ENCODE measurements around the gene MAPK14.

Gene MAPK14

DNA sequence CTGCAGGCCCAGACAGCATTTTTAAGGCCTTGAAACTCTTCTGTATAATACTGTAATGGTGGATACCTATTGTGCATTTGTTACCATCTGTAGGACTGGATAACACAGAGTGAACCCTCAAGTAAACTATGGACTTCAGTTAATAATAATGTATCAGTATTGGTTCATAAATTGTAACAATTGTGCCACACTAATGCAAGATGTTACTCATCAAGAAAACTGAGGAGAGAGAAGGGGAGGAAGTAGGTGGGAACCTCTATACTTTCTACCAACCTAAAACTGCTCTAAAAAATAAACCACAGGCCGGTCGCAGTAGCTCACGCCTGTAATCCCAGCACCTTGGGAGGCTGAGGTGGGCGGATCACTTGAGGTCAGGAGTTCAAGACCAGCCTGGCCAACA, 113.5 kb downstream of the MAPK14 start:
- DNase-seq, result no peak

DNA sequence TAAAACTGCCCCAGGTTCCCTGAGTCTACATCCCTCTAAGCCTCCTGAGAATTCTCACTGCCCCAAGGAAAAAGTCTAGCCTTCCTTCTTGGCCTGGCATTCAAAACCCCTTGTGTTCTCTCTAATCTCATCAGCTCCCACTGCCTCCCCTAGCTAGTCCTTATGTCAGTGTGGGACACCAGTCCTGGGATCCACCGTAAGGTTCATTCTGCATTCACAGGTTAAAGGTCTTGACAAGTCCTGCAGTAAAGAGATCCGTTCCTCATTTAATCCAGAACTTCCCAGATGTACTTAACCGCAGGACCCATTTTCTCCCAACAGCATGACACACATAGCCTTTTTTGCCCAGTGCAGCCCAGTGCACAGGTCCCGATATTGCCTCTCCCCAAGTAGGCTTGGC, 114.4 kb downstream of the MAPK14 start:
- DNase-seq, result no peak

DNA sequence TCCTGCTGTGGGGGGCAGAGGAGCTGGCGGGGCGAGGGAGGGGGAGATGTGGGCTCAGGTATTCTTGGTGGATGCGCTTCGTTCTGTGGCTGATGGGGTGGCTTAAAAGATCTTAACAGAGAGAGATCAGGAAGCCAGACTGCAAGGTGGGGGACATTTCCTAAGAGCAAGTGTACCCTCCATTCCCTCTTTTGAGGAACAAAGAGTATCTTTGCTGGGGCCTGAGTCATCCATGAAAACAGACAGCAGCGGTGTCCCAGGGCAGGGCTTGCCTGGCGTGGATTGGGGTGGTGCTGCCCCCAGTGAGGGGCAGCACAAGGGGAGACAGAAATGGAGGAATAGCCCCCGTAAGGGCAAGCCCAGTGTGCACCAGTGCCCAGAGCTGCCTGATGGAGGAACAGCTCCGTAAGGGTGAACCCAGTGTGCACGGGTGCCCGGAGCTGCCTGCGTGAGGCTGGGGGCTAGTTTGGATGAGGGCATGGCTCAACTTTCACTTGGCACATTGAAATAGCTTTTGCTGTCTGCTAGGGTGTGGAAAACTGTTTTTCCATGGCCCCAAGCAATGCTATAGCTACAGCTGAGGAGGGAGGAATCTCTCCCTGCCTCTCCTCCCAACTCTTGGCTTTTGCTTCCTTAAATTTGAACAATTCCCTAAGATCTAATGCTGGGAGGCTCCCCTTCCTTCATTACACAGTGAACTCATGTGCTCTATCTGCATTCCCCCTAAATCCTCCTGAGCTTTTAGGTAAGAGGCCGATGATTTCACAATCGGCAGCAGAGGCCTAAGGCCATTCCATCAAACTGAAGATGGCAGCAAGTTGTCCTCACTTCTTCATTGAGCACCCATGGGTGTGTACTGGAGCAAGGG, 115.6 kb downstream of the MAPK14 start:
- no peak for DNase-seq

DNA sequence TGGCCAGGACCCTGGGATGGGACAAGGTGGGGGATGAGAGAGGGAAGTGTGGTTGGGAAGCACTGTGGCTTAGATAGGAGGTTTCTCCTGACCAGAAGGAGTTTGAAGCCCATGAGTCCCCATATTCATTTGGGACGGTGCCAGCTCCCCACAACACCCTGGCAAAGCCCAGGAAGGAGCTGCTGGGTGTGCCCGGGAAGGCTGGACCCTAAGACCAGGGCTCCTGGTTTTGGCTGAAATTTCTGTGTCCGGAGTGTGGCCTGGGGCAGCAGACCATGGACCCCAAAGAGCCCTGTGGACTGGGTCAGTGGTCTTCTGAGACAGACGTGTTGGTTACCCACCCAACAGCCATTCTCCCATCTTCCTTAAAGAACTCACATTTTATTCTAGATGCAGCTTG, 117.9 kb downstream of the MAPK14 start:
- no peak for DNase-seq

DNA sequence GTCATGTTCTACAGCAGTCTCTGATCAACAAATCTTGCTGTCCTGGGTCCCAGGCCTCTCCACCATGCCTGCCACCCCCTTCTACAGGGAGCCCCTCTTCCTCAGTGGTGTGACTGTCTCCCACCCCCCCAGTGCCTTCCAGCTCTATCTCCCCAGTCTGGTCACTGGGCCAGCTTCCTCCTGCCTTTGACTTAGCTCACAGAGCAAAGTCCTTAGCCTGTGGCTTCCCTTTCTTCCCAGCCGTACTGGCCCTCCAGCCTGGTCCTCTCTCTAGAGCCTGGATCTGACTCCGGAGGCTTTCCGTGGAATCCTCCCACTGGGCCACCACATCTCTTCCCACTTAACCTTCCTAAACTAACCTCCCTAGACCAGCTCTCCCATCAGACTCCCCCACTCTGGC, 119.7 kb downstream of the MAPK14 start:
- DNase-seq, result no peak

DNA sequence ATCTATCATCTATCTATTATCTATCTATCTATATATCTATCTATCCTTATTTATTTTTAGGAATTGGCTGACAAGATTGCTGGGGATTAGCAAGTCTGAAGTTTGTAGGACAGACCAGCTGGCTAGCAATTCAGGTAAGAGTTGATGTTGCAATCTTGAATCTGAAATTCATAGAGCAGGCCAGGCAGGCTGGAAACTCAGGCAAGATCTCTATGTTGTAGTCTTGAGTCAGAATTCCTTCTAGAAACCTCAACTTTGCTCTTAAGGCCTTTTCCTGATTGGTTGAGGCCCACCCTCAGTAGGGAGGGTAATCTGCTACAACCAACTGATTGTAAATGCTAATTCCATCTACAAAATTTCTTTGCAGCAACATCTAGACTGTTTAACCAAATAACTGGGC, 121.9 kb downstream of the MAPK14 start:
- no peak for DNase-seq

DNA sequence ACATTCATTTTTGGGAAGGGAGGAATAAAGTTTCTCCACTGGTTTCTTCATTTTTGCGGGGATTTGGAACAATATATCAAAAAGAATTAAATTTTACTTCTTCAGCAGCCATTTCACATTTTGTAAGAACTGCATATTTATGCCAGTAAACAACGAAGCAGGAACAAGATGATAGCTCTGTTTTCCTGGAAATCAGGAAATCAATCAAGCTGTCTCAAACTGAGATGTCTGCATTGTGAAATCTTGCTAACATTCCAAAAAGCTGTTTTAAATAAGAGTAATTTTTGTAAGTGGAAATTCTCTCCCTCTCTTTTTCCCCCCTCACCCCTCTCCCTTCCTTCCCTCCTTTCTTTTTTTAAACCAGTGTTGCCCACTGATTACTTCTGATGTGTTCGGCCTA, 122.7 kb downstream of the MAPK14 start:
- no peak for DNase-seq

DNA sequence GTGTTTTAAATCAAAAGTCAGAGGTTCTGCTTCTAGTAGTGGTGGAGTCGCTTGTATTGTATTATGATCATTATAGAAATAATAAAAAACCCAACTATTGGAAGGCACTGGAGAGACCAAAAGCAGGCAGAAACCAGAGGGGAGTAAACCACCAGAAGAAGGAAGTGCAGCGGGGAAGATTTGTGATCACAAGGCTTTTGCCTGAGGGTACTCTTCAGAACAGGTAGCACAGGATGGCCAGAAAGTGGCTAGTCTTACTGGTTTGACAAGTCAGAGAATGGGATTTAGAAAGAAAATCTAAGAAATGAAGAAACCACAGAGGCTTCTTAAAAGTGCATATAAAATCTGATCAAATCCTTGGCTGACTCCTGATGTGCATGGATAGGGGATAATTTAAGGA, 126.7 kb downstream of the MAPK14 start:
- no peak for DNase-seq

DNA sequence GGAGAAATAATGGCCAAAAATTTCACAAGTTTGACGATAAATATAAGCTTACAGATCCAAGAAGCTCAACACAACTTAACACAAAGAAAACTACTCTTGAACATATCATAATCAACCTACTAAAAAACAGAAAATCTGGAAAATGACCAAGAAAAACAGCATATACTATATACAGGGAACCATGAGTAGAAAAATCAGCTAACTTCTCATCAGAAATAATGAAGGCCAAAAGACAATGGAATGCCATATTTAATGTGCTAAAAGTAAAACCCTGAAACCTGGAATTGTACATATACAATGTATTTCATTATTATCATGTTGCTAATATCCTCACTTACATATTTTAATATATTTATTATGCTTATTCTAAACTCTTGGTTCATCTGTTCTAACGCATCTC, 128.1 kb downstream of the MAPK14 start:
- no peak for DNase-seq

DNA sequence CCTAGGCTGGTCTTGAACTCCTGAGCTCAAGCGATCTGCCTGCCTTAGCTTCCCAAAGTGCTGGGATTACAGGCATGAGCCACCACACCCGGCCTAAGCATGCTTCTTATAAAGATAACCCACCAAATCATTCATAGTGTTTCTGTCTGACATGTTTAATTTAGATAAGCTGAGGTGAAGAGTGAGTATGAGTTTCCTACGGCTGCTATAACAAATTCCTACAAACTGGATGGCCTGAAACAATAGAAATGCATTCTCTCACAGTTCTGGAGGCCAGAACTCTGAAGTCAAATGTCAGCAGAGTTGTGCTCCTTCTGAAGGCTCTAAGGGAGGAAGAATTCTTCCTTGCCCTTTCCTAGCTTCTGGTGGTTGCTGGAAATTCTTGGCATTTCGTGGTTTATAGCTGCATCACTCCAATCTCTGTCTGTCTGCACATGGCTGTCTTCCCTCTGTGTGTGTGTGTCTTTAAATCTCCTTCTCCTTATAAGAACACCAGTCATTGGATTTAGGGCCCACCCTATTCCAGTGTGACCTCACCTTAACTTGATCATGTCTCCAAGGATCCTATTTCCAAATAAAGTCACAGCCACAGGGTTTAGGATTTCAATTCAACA, 132.6 kb downstream of the MAPK14 start:
- DNase-seq, result no peak
